Gastroesophageal sphincter (tissue), 4 donors: ENCODE measurements around the gene B9D1. TPM values are rescaled to one million over a fixed set of nuclear protein-coding genes. Genes with fewer than 3 reads are reported as not detected.

ENCODE experiments used
- ATAC-seq: fragments of 150-250 bp; one replicate; pipeline ENCODE4 v1.9.1; 2016; ENCODE audit warnings: mild to moderate bottlenecking, moderate library complexity
- H3K27ac ChIP-seq, 4 donors: fragments of 200-600 bp; sonication (generic) in 3 of 4; 1 replicate in 3 of 4; 2 replicates in 1 of 4; pipeline ENCODE4 v1.5.1; 2016 to 2019
- H3K27me3 ChIP-seq: fragments of 200-600 bp; sonication (generic); one replicate; pipeline ENCODE4 v1.5.1; 2019
- H3K36me3 ChIP-seq, 2 donors: fragments of 200-600 bp; sonication (generic); one replicate each; pipeline ENCODE4 v1.5.1; 2019; ENCODE audit warnings: control low read depth in 1 of 2
- H3K4me1 ChIP-seq, 3 donors: fragments of 200-600 bp; sonication (generic); 1 replicate in 2 of 3; 2 replicates in 1 of 3; pipeline ENCODE4 v1.5.1; 2016 to 2019; ENCODE audit warnings: control low read depth in 2 of 3
- H3K4me3 ChIP-seq, 2 donors: fragments of 200-600 bp; sonication (generic); one replicate each; pipeline ENCODE4 v1.5.1; 2019; ENCODE audit warnings: mild to moderate bottlenecking in 1 of 2, moderate library complexity in 1 of 2
- H3K9me3 ChIP-seq, 3 donors: fragments of 200-600 bp; sonication (generic); one replicate each; pipeline ENCODE4 v1.5.1; 2017 to 2019; ENCODE audit warnings: control low read depth in 2 of 3
- CTCF ChIP-seq, 4 experiments: fragments of 200-600 bp in 2 of 4; fragments of 450-650 bp in 2 of 4; sonication (generic) in 1 of 4; IDR thresholded peaks; one replicate each; pipeline ENCODE4 v1.5.1; 2017 to 2019; ENCODE audit warnings: antibody characterized with exemption in 4 of 4, mild to moderate bottlenecking in 2 of 4, moderate library complexity in 2 of 4
- EP300 ChIP-seq: sonication (generic); formaldehyde crosslinking; IDR thresholded peaks from one replicate; pipeline ENCODE4 v1.6.1; 2017; ENCODE audit warnings: antibody characterized with exemption, mild to moderate bottlenecking
- POLR2A ChIP-seq, 2 donors: fragments of 450-650 bp; IDR thresholded peaks; one replicate each; pipeline ENCODE4 v1.6.1; 2017; ENCODE audit warnings: antibody characterized with exemption in 2 of 2, mild to moderate bottlenecking in 2 of 2, moderate library complexity in 1 of 2
- POLR2AphosphoS5 ChIP-seq: sonication (generic); formaldehyde crosslinking; IDR thresholded peaks from one replicate; pipeline ENCODE4 v1.6.1; 2017; ENCODE audit warnings: antibody characterized with exemption
- WGBS, 2 donors: methylation state at CpG; one replicate each; pipeline ENCODE4 v1.1.5; 2018; ENCODE audit warnings: low coverage in 1 of 2; 5-methylcytosine and 5-hydroxymethylcytosine counted together
- total RNA-seq, 4 donors: library from RNA; depleted of rRNA; stranded (reverse); fragments of >200 nt; gene quantifications; one replicate each; pipeline ENCODE4 v1.1.0, GENCODE V29; 2016

B9D1 gene
- total RNA-seq, 4 donors from 2014 or later, result 10.5 to 30.2 (median 16.2) TPM

DNA sequence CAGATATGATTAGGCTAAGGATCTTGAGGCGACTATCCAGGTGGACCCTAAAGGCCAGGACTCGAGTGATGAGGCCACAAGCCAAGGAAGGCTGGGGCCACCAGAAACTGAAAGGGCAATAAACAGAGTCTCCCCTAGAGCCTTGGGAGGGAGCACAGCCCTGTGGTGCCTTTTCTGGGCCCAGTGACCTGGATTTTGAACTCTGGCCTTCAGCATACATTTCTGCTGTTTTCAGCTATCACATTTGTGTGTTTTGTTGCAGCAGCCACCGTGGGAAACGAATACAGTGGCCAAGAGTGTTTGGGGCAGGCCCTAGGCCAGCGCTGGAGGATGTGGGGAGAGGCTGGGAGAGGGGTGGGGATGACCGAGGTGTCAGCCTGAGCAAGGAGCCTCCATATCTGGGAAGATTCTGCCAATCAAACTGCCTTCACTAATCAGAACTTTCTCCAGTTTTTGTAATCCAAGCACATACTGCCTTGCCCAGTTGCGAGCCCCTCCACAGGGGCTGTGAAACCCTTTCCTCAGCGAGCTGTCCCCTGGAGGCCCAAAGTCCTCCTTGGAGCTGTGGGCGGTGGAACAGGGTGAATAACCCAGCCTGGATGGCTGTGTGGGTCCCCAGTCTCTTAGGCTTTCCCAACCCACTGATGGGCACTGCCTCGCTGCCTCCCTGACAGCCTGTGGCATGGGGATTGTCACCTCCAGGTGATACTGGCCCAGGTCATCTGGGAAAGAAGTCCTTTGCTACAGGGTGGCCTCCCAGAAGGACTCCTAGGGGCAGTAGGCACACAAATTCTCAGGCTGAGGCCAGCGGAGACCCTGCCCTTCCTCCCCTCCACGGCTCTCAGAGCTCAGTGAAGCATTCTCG is 16.8 kb downstream of the B9D1 start:
- H3K4me3 ChIP-seq, result no peak overlapping the region
- no peak for TF ChIP-seq POLR2AphosphoS5
- TF ChIP-seq POLR2A (IDR thresholded peaks at IDR 0.05), result no peak
- no peak for TF ChIP-seq EP300
- TF ChIP-seq CTCF (IDR thresholded peaks at IDR 0.05), result no peak
- H3K9me3 ChIP-seq, result no peaks in the 10 kb centered on the region
- WGBS, 2 donors, result 86% methylated on average over 5 of the region's 13 CpGs; no CpG with 5 or more reads in 1 of the 2 donors
- no peak for ATAC-seq
- H3K27me3 ChIP-seq, result no peaks in the 10 kb centered on the region
- peaks cover 3 to 64% (median 20%) of the 10 kb centered on the region in 3 donors for H3K4me1 ChIP-seq
- peak overlapping the region; percentile 55 to 83 (median 83) for H3K27ac ChIP-seq
- no peaks in the 10 kb centered on the region for H3K36me3 ChIP-seq

- 100% methylated on average over 2 of the region's 7 CpGs; no CpG with 5 or more reads in 1 of the 2 donors for WGBS, 2 donors
- no peak overlapping the region for H3K4me3 ChIP-seq
- no peak for TF ChIP-seq EP300
- TF ChIP-seq POLR2A (IDR thresholded peaks at IDR 0.05), result no peak
- no peak for TF ChIP-seq CTCF (IDR thresholded peaks at IDR 0.05)
- no peak for TF ChIP-seq POLR2AphosphoS5
- ATAC-seq, result no peak
- H3K27ac ChIP-seq, result peak overlapping the region in 1 of 4 donors; percentile 83
- H3K27me3 ChIP-seq, result no peaks in the 10 kb centered on the region
- no peaks in the 10 kb centered on the region for H3K9me3 ChIP-seq
- H3K4me1 ChIP-seq, result peaks cover 3 to 64% (median 20%) of the 10 kb centered on the region in 3 donors
- H3K36me3 ChIP-seq, result no peaks in the 10 kb centered on the region
Observed at GRCh38 chr17:19345067-19345460, 17.5 kb downstream of the B9D1 start.

DNA sequence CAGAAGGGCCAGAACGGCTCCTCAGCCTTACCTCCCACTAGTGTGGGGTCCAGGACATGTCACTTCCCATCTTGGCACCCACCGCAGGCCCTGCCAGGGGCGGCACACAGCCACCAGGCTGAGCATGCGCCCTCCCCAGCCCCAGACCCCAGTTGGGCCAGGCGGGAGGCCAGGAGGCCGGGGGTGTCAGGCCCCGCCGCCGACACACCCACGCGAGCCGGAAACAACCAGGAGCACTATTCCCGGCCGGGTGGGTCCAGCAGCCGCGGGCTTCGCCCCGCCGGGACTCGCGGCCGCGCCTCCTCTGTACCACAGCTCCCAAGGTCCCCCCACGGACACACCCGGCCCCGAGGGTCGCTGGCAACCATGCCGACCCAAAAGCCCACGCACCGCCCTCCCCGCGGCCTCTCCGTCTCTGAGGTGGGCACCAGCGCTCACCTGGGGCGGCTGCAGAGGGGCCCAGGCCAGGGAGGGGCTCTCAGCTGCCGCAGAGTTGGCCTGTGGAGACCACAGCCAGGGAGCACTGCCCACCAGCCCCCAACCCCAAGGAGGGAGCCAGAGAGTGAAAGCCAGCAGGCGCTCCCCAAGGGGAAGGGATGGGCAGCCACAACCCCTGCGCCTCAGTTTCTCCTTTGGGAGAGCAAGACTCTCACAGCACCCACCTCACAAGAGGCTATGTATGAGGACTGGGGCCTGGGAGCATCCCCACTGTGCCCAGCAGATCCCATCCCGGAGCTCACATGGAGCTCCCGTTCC is 18.0 kb downstream of the B9D1 start:
- Histone ChIP-seq H3K36me3 (no peaks in the 10 kb centered on the region), H3K27ac (no peak overlapping the region), H3K27me3 (no peaks in the 10 kb centered on the region), H3K4me3 (no peak overlapping the region), H3K4me1 (peaks cover 3 to 64% (median 20%) of the 10 kb centered on the region in 3 donors), H3K9me3 (no peaks in the 10 kb centered on the region)
- ATAC-seq, result no peak
- TF ChIP-seq POLR2AphosphoS5 (no peak), EP300 (no peak), POLR2A (IDR thresholded peaks at IDR 0.05) (no peak), CTCF (IDR thresholded peaks at IDR 0.05) (no peak)
- WGBS, 2 donors, result 40 to 100% methylated on average over 1 to 2 of the region's 40 CpGs

DNA sequence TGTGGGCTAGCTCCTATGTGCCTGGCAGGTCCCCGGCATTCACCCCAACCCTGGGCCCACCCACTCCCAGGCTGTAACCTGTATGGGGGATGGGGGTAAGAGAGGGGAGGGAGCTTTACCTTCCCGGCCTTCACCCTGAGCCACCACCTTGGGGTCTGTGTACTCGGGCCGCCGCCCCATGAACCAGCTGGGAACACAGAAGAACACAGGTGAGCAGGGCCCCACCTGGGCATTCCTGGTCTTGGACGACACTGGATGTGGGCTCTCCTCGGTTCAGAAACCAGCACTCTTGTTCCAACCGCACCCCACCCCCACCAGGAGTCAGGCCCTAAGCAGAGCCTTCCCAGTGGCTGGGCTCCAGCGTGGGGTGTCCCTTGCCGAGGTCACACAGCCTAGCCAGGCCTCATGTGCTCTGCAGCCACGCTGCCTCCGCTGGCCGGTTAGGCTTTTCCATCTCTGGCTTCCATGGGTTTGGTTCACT is 18.8 kb downstream of the B9D1 start:
- no peak overlapping the region for H3K27ac ChIP-seq
- no peak for ATAC-seq
- H3K4me1 ChIP-seq, result peaks cover 3 to 64% (median 20%) of the 10 kb centered on the region in 3 donors

More for the DNA sequence above, 18.8 kb downstream of the B9D1 start:
- no peaks in the 10 kb centered on the region for H3K9me3 ChIP-seq
- no CpG with 5 or more reads among the region's 13 CpGs for WGBS, 2 donors
- no peak overlapping the region for H3K4me3 ChIP-seq
- TF ChIP-seq EP300, result no peak
- TF ChIP-seq CTCF (IDR thresholded peaks at IDR 0.05), result no peak
- TF ChIP-seq POLR2A (IDR thresholded peaks at IDR 0.05), result no peak
- TF ChIP-seq POLR2AphosphoS5, result no peak
- no peaks in the 10 kb centered on the region for H3K36me3 ChIP-seq
- H3K27me3 ChIP-seq, result no peaks in the 10 kb centered on the region
